OCI-LY3 (cell line): ENCODE data around the gene QRICH2.

Source experiments
- H2AFZ ChIP-seq: fragments of 200-600, 300-600 bp; shearing (Covaris generic); 2 replicates; pipeline ENCODE4 v1.6.0; 2014; ENCODE audit warnings: antibody characterized with exemption, low read depth, low read length
- H3K27ac ChIP-seq: fragments of 200-600, 300-600 bp; sonication (generic); 2 replicates; pipeline ENCODE4 v1.5.1; 2014; ENCODE audit warnings: mild to moderate bottlenecking, low read length, moderate library complexity, mixed read lengths
- H3K27me3 ChIP-seq: fragments of 200-600, 300-600 bp; sonication (generic); 2 replicates; pipeline ENCODE4 v1.6.1; 2014; ENCODE audit warnings: low read depth, low read length, mixed read lengths
- H3K36me3 ChIP-seq: fragments of 200-600, 300-600 bp; sonication (generic); replicated peaks from 2 replicates; pipeline ENCODE3; 2014; ENCODE audit warnings: low read depth, low read length, mixed read lengths
- H3K4me1 ChIP-seq: fragments of 300-600, 200-600 bp; sonication (generic); 2 replicates; pipeline ENCODE4 v1.6.1; 2014; ENCODE audit warnings: low read length, mixed read lengths
- H3K4me2 ChIP-seq: fragments of 200-600, 300-600 bp; sonication (generic); 2 replicates; pipeline ENCODE4 v1.6.1; 2014; ENCODE audit warnings: low read length, mixed read lengths
- H3K4me3 ChIP-seq: fragments of 300-600, 200-600 bp; sonication (generic); 2 replicates; pipeline ENCODE4 v1.5.1; 2014; ENCODE audit warnings: antibody characterized with exemption, mild to moderate bottlenecking, low read length, moderate library complexity
- H3K79me2 ChIP-seq: fragments of 300-600, 200-600 bp; shearing (Covaris generic); 2 replicates; pipeline ENCODE4 v1.6.1; 2014; ENCODE audit warnings: mild to moderate bottlenecking, low read length, mixed read lengths
- H3K9ac ChIP-seq: fragments of 300-600, 200-600 bp; shearing (Covaris generic); 2 replicates; pipeline ENCODE4 v1.6.0; 2014; ENCODE audit warnings: mild to moderate bottlenecking, low read length, moderate library complexity
- H3K9me3 ChIP-seq: fragments of 200-600, 300-600 bp; shearing (Covaris generic); 2 replicates; pipeline ENCODE4 v1.6.1; 2014; ENCODE audit warnings: low read length, mixed read lengths; ENCODE audit not compliant: insufficient read depth
- H4K20me1 ChIP-seq: fragments of 200-600, 300-600 bp; sonication (generic); 2 replicates; pipeline ENCODE4 v1.6.1; 2016; ENCODE audit warnings: low read length, mixed read lengths; ENCODE audit not compliant: insufficient read depth
- CTCF ChIP-seq: fragments of 200-600, 300-600 bp; sonication (generic); IDR thresholded peaks from 2 replicates; pipeline ENCODE4 v1.5.1; 2014; ENCODE audit warnings: antibody characterized with exemption, low read length, low read depth
- EZH2phosphoT487 ChIP-seq: fragments of 200-600 bp; shearing (Covaris generic); IDR thresholded peaks from 2 replicates; pipeline ENCODE4 v1.6.1; 2018; ENCODE audit warnings: antibody characterized with exemption, mixed run types, low read depth

The QRICH2 gene

GRCh38 chr17:76318586-76318985 is 10.5 kb upstream of the QRICH2 start:
- H3K9ac ChIP-seq: no peak overlapping the region
- H2AFZ ChIP-seq: no peak overlapping the region
- peaks cover under 1% of the 10 kb centered on the region for H3K36me3 ChIP-seq
- no peak for TF ChIP-seq CTCF
- no peak for TF ChIP-seq EZH2phosphoT487
- no peaks in the 10 kb centered on the region for H3K9me3 ChIP-seq
- no peak overlapping the region for H3K27ac ChIP-seq
- no peaks in the 10 kb centered on the region for H3K79me2 ChIP-seq
- no peaks in the 10 kb centered on the region for H4K20me1 ChIP-seq
- no peak overlapping the region for H3K4me2 ChIP-seq
- H3K27me3 ChIP-seq: no peaks in the 10 kb centered on the region
- H3K4me3 ChIP-seq: no peak overlapping the region
- no peaks in the 10 kb centered on the region for H3K4me1 ChIP-seq

GRCh38 chr17:76317535-76317934 is 9.5 kb upstream of the QRICH2 start:
- no peaks in the 10 kb centered on the region for H3K79me2 ChIP-seq
- H3K9ac ChIP-seq: no peak overlapping the region
- no peak overlapping the region for H2AFZ ChIP-seq
- no peaks in the 10 kb centered on the region for H3K27me3 ChIP-seq
- H3K4me3 ChIP-seq: no peak overlapping the region
- H3K4me1 ChIP-seq: no peaks in the 10 kb centered on the region
- H3K36me3 ChIP-seq: peaks cover 6% of the 10 kb centered on the region
- H4K20me1 ChIP-seq: no peaks in the 10 kb centered on the region
- no peak overlapping the region for H3K4me2 ChIP-seq
- H3K27ac ChIP-seq: no peak overlapping the region
- TF ChIP-seq CTCF: no peak
- TF ChIP-seq EZH2phosphoT487: no peak
- H3K9me3 ChIP-seq: no peaks in the 10 kb centered on the region

GRCh38 chr17:76314392-76315227 is 6.5 kb upstream of the QRICH2 start:
- Histone ChIP-seq H3K36me3 (peaks cover 6% of the 10 kb centered on the region), H3K27ac (no peak overlapping the region), H3K9ac (no peak overlapping the region)

GRCh38 chr17:76312735-76313134 is 4.7 kb upstream of the QRICH2 start:
- no peak overlapping the region for H2AFZ ChIP-seq
- H3K79me2 ChIP-seq: no peaks in the 10 kb centered on the region
- no peak overlapping the region for H3K4me2 ChIP-seq
- no peak overlapping the region for H3K27ac ChIP-seq
- H3K36me3 ChIP-seq: peaks cover 6% of the 10 kb centered on the region
- no peak overlapping the region for H3K9ac ChIP-seq
- no peak for TF ChIP-seq EZH2phosphoT487
- TF ChIP-seq CTCF: no peak
- H4K20me1 ChIP-seq: no peaks in the 10 kb centered on the region
- no peaks in the 10 kb centered on the region for H3K4me1 ChIP-seq
- H3K9me3 ChIP-seq: no peaks in the 10 kb centered on the region
- no peaks in the 10 kb centered on the region for H3K27me3 ChIP-seq
- H3K4me3 ChIP-seq: no peak overlapping the region

More at GRCh38 chr17:76314392-76315227, 6.5 kb upstream of the QRICH2 start:
- Histone ChIP-seq H3K27me3 (no peaks in the 10 kb centered on the region), H3K79me2 (no peaks in the 10 kb centered on the region), H2AFZ (no peak overlapping the region), H3K4me2 (no peak overlapping the region), H3K4me3 (no peak overlapping the region), H3K9me3 (no peaks in the 10 kb centered on the region), H3K4me1 (no peaks in the 10 kb centered on the region), H4K20me1 (no peaks in the 10 kb centered on the region)
- TF ChIP-seq EZH2phosphoT487 (no peak), CTCF (no peak)
